A549 (cell line): ENCODE data around the gene CLHC1.
"Not testable (repeated sequence)": the region's sequence is repeated elsewhere in the genome, so short reads cannot be mapped to it uniquely, and the experiment has no call there.

Experiments used
- CHD2 ChIP-seq: fragments of 150-350 bp; IDR thresholded peaks from 2 replicates; pipeline ENCODE4 v1.6.1; 2014; ENCODE audit warnings: low read length; ENCODE audit not compliant: partially characterized antibody
- CTCF ChIP-seq: fragments of >200 bp; sonication (Bioruptor Twin); formaldehyde crosslinking; IDR thresholded peaks from 3 replicates; pipeline ENCODE4 v1.5.1; 2016
- ELK1 ChIP-seq: fragments of 150-350 bp; IDR thresholded peaks from 2 replicates; pipeline ENCODE4 v1.6.1; 2014; ENCODE audit warnings: low read depth, mild to moderate bottlenecking, low read length
- FOSL2 ChIP-seq, 2 experiments: fragments of 450-650 bp in 1 of 2; fragments of >200 bp in 1 of 2; sonication (Bioruptor Twin) in 1 of 2; formaldehyde crosslinking; IDR thresholded peaks; 2 replicates each; pipeline versions ENCODE4 v1.5.0 to v1.6.1; 2016 to 2020; ENCODE audit warnings: mild to moderate bottlenecking in 1 of 2, moderate library complexity in 1 of 2
- HMGXB4 ChIP-seq: fragments of 250-450 bp; sonication (Bioruptor Pico); IDR thresholded peaks from 2 replicates; pipeline ENCODE4 v1.5.0; 2021; ENCODE audit warnings: mild to moderate bottlenecking, moderate library complexity, borderline replicate concordance
- KDM1A ChIP-seq: fragments of 200-600 bp; sonication (generic); IDR thresholded peaks from 2 replicates; pipeline ENCODE4 v1.6.1; 2016; ENCODE audit warnings: low read depth, mild to moderate bottlenecking
- MYC ChIP-seq: IDR thresholded peaks from 2 replicates; pipeline ENCODE4 v1.6.1; 2012; ENCODE audit warnings: mild to moderate bottlenecking, inconsistent platforms, low read length, improper control_type of control experiment, borderline replicate concordance
- PBX3 ChIP-seq: IDR thresholded peaks from 2 replicates; pipeline ENCODE4 v1.6.1; 2012
- RAD21 ChIP-seq, 2 experiments: fragments of >200 bp in 1 of 2; sonication (Bioruptor Twin) in 1 of 2; formaldehyde crosslinking in 1 of 2; IDR thresholded peaks in 1 of 2; conservative IDR thresholded peaks in 1 of 2; 2 replicates in 1 of 2; 3 replicates in 1 of 2; pipeline ENCODE4 v1.6.1; 2012 to 2018; ENCODE audit warnings: inconsistent platforms in 1 of 2
- SMC3 ChIP-seq: fragments of >200 bp; sonication (Bioruptor Twin); formaldehyde crosslinking; IDR thresholded peaks from 3 replicates; pipeline ENCODE4 v1.6.1; 2018; ENCODE audit warnings: inconsistent platforms

GRCh38 chr2:55279214-55279835 lies 47.2 kb upstream of the CLHC1 start:
- TF ChIP-seq CTCF; SMC3; FOSL2 (IDR thresholded peaks at IDR 0.05); FOSL2 (CRISPR knock-in tag; IDR thresholded peaks at IDR 0.05); RAD21 (conservative IDR thresholded peaks at IDR 0.05 in 1 of 2, IDR thresholded peaks at IDR 0.05 in 1 of 2); HMGXB4 (CRISPR knock-in tag); CHD2; MYC; ELK1; KDM1A; PBX3: not testable (repeated sequence)
